Esophagus mucosa (tissue), 1 donor: ENCODE data around the gene FNTB. TPM values are rescaled to one million over a fixed set of nuclear protein-coding genes. Genes with fewer than 3 reads are reported as not detected.

ENCODE experiments used
- ATAC-seq: fragments of 200-7000 bp; cut with Tn5 transposase; one replicate; pipeline ENCODE4 v1.9.1; 2020
- total RNA-seq: library from RNA; stranded (reverse); gene quantifications from one replicate; pipeline ENCODE4 v1.2.4, GENCODE V29; 2023
- donor health status: DM: yes; HTN: yes; CAD: no.

FNTB gene
- total RNA-seq, 1 donor from 2014 or later: 22.6 TPM

DNA sequence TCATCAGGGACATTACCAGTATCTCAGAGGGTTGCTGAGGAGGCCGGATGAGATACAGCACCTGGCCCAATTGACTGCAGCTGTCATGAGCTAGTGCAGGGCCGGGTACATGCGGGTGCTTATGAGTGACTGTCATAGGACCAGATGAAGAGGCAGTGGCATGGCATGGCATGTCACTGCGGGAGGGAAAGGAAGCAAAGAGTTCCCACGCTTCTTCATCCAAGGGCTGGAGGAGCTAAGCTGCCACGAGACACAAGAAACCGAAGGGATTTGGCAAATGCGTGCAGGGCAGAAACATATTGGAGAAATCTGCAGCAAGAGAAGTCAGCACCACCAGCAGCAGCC is 33.4 kb upstream of the FNTB start:
- no peak for ATAC-seq

DNA sequence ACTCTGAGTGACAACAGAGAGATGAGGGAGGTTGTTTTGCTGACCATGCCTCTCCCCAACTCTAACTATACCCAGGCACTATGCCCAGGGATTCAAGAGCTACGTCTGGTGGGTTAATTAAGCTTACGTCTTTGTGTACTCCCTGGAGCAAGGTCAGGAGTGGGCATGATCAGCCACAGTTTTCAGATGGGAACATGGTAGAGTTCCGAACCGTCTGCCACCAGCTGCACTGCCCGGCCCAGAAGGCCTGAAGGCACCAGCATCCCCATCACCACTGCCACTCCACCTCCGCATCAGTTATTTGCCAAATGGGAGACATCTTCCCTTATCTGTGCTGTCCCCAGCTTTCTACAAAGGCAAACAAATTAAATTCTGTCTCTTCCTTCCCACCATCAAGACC is 33.0 kb upstream of the FNTB start:
- no peak for ATAC-seq

DNA sequence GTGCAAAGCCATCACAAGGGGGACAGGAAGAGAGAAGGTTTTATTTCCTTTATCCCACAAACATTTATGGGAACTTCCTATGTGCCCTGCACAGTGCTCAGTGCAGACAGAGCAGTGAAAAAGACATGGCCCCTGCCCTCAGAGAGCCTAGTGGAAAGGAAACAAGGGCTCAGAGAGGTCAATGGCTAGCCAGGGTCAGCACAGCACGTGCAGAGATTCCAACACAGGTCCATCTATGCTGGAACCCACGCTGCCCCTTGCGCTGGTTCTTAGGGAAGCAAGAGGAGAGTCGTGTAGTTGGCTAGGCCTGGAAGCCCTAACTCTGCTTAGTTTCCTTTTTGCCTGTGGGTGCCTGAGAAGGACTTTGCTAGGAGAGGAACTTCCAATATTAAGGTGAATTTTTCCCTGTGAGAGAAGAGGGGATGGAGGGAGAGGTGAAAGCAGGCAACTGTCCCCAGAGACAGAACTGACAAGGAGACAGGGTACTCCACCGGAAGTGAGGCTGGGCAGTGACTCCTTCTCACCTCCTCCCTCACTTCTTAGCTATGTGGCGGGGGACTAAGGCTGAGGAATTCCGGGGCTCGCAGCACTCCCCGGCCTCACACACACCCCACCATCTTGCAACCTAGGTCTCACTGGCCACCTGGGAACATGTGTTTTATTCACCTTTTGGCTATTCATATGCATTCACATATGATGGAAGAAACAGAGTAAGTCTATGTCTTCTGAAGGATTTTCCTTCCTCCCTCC is 32.0 kb upstream of the FNTB start:
- no peak for ATAC-seq

DNA sequence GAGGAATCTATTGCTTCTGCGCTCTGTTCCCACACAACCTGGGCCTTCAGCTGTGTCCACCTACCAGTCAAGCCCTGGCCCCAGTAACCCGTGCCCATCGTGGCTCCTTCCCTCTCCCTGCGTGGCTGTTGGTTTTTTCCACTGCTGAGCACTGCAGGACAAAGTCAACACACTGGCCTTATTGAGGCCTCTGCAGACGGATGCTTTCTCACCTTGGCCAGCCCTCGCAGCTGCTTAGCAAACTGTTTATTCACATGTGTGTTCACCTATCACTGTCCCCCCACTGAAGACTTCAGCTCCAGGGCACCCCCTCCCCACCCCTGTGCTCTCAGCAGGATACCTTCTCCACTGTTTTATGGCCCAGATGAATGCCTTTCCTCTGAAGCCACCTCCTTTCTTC is 31.4 kb upstream of the FNTB start:
- no peak for ATAC-seq

DNA sequence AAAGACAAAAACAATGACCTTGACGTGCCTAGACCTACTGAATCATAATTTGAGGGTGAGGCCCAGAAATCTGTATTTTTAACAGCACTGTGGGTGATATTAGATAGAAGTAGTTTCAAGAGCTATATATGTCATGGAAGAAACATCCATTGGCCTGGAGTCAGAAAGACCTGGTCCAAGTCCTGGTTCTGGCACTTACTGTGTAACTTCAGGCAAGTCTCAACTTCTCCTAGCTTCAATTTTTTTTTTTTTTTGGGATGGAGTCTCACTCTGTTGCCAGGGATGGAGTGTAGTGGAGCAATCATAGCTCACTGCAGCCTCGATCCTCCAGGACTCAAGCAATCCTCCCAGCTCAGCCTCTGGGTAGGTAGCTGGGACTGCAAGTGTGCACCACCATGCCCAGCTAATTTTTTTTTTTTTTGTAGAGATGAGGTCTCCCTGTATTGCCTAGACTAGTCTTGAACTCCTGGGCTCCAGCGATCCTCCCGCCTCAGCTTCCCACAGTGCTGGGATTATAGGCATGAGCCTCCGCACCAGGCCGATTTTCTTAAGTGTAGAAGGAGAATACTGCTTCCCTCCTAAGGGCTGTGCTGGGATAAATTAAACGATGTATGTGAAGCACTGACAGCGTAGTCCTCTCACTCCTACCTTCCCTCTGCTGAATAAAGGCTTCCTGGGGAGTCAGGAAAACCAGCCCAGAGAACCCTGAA is 29.8 kb upstream of the FNTB start:
- ATAC-seq: no peak

GRCh38 chr14:64958201-64958600 is 28.5 kb upstream of the FNTB start:
- ATAC-seq: no peak

- peak; percentile 63 for ATAC-seq
Measured at GRCh38 chr14:64958743-64959142, 28.0 kb upstream of the FNTB start.

DNA sequence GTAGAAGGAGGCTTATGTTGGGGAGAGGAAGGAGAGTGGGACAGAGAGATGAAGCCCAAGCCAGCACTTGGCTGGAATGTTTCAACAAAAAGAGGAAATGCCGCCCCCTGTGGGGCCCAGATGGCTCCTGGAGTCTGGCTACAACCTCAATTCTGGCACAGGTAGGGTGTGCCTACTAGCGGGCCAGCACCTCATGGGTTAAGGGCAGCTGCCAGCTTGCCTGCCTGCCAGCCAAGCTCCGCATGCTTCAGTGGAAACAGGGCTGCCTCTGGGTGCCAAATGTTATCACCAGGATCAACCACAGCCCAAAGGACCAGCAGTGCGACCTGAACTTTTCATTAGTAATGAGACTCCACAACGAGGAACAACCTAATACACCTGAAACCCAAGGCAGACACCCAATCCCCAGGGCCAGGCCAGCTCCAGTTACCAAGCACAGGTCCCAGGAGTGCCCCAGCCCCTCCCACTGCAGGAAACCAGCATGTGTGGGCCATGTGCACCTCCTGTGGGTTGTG is 25.9 kb upstream of the FNTB start:
- ATAC-seq: peak; percentile 63

DNA sequence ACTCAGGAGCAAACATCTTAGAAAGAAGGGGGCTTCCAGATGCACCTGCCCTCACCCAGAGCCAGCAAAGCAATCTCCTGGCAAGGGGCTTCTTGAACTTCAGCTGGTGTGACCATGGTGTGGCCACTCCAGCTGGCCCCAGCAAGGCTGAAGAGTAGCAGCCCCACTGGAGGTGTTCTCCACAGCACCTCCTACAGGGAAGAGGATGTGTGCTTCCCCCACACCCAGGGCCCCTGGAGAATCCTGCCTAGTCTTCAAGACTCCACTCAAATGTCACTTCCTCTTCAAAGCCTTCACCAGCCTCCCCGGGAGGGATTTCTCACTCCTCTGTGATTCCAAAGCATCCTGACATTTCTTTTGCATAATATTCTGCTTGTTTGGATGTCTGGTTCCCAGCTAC is 23.1 kb upstream of the FNTB start:
- ATAC-seq: no peak

GRCh38 chr14:64965356-64966000 is 21.2 kb upstream of the FNTB start:
- ATAC-seq: no peak

- ATAC-seq: peak; percentile 85
Measured at GRCh38 chr14:64966976-64967375, 19.7 kb upstream of the FNTB start.

GRCh38 chr14:64968167-64968566 is 18.5 kb upstream of the FNTB start:
- no peak for ATAC-seq

DNA sequence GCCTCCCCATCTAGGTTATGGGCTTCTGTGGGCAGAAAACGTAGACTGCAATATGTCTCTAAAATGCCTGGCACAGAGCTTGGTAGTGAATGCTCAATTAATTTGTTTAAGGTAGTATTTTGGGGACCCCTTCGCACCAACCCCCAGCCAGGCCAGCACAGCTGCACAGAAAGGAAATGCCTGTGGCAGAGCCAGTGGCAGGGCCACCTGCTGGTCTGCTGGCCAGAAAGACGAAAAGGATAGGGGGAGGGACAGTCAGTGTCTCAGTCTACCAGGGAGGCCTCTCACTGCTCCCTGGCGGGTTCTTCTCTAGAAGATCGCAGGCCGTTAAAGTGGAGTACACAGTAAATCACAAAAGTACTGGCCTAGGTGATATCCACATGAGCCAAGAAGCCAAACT is 18.0 kb upstream of the FNTB start:
- no peak for ATAC-seq

- ATAC-seq: no peak
Measured at GRCh38 chr14:64970041-64970440, 16.7 kb upstream of the FNTB start.

- no peak for ATAC-seq
Measured at GRCh38 chr14:64970776-64971477, 15.8 kb upstream of the FNTB start.

DNA sequence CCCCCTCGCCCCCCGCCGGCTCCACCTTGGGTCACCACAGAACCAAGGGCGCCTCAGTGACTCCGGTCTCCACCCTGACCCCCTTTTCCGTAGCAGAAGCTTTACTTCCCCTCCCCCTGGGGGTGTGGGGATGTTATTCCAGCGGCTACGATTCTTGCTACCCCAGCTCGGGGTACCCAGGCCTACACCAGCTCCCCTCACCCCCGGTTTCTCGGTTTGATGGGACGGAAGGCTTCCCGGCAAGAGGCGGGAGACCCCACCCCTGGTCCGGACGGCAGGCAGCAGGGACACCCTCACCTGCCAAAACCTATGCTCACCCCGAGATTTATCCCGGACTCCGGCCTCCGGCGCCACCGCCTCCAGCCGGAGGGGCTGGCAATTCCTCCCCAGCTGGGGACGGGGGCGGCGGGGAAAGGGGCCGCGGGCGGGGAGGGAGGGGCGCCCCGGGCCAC is 15.2 kb upstream of the FNTB start:
- ATAC-seq: no peak

DNA sequence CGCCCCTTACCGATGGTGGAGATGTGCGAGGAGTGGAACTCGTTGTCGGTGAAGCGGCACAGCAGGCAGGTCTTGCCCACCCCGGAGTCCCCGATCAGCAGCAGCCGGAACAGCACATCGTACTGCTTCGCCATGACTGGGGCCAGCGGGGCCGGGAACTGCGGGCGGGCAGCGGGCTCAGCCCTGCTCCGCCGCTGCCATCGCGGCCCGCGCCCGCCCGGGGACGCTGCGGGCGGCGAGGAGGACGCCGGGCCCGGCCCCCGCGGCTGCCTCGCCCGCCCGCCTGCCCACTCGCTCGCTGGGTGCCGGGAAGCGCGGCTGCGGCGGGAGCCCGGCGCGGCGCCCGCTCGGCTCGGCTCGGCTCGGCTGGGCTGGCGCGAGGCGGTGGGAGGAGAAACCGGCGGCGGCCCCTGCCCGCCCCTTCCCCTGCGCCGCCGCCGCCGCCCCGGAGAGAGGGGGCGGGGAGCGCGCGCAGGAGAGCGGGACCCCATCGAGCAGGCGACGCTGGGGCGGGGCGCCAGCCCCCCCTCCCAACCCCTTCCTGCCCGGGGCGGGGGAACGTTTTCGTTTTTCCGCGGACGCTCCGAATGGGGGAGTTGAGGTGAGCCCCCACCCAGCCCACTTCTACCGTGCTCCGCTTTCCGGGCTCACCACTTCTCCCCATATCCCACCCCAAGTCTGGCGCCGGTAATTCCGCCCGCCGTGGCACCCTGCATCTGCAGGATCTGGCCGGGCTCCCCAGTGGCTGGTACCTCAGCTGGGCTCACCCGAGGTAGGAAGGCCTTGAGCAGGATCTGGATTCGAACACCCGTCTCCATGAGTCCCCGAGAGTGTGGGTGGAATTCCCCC is 14.5 kb upstream of the FNTB start, which contains the start of gene RAB15:
TSS of gene RAB15 (minus strand) at position 394 of the 849 bp plus-strand sequence. CDS start at position 134, 260 bp downstream.
- peak; percentile 38 for ATAC-seq

- ATAC-seq: no peak
Measured at GRCh38 chr14:64973026-64973442, 13.7 kb upstream of the FNTB start.

DNA sequence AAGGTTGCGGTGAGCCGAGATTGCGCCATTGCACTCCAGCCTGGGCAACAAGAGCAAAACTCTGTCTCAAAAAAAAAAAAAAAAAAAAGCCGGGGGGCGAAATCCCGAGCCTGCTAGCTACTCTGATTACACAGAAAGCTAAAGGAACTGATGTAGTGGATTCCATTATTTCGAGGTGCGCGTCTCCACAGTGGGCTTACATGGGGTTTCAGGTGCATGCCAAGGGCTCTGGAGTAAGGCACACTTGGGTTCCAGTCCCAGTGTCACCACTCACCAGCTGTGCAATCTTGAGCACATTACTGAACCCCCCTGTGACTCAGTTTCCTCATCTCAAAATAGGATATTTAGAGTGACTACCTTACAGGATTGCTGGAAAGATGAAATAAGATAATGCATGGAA is 12.9 kb upstream of the FNTB start:
- ATAC-seq: no peak

DNA sequence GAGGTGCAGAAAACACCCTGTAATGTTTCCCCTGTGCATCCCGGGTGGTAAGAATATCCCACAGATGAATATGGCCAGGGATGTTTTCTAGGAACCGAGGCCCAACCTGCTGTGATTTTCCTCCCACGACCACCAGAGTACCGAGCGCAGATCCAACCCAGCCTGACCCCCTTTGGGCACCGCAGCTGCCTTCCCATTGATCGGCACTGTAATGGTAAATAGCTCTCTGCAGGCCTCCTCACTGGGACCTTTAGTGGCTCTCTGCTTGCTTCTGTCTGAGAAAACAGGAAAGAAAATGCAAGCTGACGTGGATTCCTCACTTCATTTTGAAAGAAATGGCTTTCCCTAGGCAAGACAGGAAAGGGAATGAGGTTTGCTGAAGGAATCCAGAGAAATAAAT is 12.1 kb upstream of the FNTB start:
- no peak for ATAC-seq

GRCh38 chr14:64979336-64980074 is 7.2 kb upstream of the FNTB start:
- ATAC-seq: no peak
